Measurements from ENCODE around the gene KRTAP12-2.

DNA sequence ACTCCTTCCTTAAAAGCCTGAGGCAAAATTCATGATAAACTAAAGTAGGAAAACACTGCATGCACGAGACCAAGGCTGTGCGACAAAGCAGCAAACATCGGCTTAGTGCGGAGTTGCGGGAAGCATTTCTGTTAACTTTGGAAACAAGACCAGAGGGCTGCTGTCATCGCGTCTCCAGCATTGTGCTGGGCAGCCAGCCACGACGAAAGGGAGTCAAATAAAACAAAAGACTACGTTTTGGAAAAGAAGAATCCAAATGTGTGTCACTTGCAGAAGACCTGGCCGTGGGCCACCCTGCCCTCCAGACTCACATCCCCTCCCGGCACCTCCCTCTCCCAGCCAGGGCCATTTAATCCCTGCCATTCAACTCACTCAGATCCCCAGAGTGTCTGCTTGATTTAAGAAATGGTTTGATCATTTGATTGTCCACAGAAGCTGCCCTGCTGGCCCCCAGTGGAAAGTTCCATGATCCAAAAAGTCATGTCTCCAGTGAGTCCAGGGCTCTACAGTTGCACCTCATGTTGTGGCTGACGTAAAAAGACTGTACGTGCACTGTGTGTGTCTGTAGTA is 22.9 kb downstream of the KRTAP12-2 start:
- TF ChIP-seq POLR2A (IDR thresholded peaks at IDR 0.05), result no peak
- TF ChIP-seq CTCF (IDR thresholded peaks at IDR 0.05), result no peak
